Stomach smooth muscle (tissue), 2 donors: ENCODE measurements around the gene MDM2.

ENCODE experiments used
- H3K27ac ChIP-seq: one replicate; pipeline ENCODE4 v1.7.0; 2013; ENCODE audit warnings: mild to moderate bottlenecking, low read length, inconsistent platforms
- H3K27me3 ChIP-seq, 2 donors: one replicate each; pipeline ENCODE4 v1.7.0; 2013; ENCODE audit warnings: low read length in 2 of 2; ENCODE audit not compliant: insufficient read depth in 2 of 2, control insufficient read depth in 1 of 2
- H3K36me3 ChIP-seq, 2 donors: one replicate each; pipeline ENCODE4 v1.7.0; 2013; ENCODE audit warnings: low read length in 2 of 2; ENCODE audit not compliant: control insufficient read depth in 2 of 2, insufficient read depth in 2 of 2
- H3K4me1 ChIP-seq: one replicate; pipeline ENCODE4 v1.7.0; 2013; ENCODE audit warnings: low read length; ENCODE audit not compliant: control insufficient read depth, insufficient read depth
- H3K4me3 ChIP-seq, 2 donors: one replicate each; pipeline ENCODE4 v1.7.0; 2013; ENCODE audit warnings: low read length in 2 of 2
- H3K9ac ChIP-seq, 2 donors: one replicate each; pipeline ENCODE4 v1.7.0; 2013; ENCODE audit warnings: low read length in 2 of 2, mild to moderate bottlenecking in 1 of 2
- H3K9me3 ChIP-seq, 2 donors: one replicate each; pipeline ENCODE4 v1.7.0; 2013; ENCODE audit warnings: low read length in 2 of 2; ENCODE audit not compliant: control insufficient read depth in 2 of 2
- donor health status: healthy.
- donor health status: Pancreatic carcinoma.

MDM2 gene

DNA sequence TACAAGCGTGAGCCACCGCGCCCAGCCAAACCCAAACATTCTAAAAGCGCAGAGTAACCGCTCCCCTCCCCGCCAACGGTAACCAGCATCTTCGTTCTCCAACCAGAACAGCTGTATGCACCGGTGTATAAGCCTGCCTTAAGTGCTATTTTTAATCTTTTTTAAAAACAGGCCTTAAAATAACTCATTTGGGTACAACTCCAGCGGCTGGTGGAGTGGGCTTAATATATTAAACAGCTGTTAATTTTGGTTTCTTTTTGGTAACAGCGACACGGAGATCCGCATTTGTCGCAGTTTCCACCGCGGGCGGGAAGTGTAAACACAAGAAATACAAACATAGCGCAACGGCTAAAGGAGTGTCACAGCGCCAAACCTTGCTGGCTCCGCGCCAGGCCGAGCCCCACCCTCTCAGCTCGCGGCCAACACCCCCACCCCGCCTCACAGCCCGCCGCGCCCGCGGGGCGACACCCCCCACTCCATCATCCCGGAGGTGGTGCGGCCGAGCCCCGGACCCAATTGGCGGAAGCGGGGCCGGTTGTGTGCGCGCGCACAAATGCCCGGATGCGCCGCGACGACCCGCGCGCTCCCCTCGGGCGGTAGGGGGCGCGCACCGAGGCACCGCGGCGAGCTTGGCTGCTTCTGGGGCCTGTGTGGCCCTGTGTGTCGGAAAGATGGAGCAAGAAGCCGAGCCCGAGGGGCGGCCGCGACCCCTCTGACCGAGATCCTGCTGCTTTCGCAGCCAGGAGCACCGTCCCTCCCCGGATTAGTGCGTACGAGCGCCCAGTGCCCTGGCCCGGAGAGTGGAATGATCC is at the start of gene MDM2:
TSS of gene MDM2 (plus strand) at position 602 of the 812 bp plus-strand sequence. CDS start 301 bp downstream, outside the sequence.
- Histone ChIP-seq H3K36me3 (peaks cover 0 to 2% of the 10 kb centered on the region in 2 donors), H3K4me1 (peaks cover 7% of the 10 kb centered on the region), H3K4me3 (peak within 1 kb of the TSS; percentile 75 to 96), H3K9me3 (no peaks in the 10 kb centered on the region), H3K27ac (peak within 1 kb of the TSS; percentile 96), H3K9ac (peak within 1 kb of the TSS; percentile 97 to 99), H3K27me3 (no peaks in the 10 kb centered on the region)

DNA sequence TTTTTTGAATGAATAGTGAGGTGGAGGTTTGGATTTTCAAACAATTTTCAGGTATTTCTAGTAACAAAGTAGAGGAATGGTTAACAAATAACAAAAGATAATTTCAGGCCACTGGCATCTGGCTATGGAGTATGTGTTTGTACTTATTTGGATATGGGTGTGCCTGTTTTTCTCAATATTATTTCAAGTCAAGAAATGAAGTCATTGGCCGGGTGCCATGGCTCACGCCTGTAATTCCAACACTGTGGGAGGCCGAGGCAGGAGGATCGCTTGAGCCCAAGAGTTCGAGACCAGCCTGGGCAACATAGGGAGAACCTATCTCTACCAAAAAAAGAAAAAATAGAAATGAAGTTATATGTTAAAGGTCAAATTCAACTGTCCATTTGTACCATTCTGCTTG is 48.1 kb upstream of the MDM2 start:
- Histone ChIP-seq H3K27me3 (no peaks in the 10 kb centered on the region), H3K9me3 (no peaks in the 10 kb centered on the region), H3K9ac (no peak overlapping the region), H3K27ac (no peak overlapping the region), H3K4me3 (no peak overlapping the region), H3K36me3 (peaks cover 13 to 14% of the 10 kb centered on the region in 2 donors), H3K4me1 (no peaks in the 10 kb centered on the region)

DNA sequence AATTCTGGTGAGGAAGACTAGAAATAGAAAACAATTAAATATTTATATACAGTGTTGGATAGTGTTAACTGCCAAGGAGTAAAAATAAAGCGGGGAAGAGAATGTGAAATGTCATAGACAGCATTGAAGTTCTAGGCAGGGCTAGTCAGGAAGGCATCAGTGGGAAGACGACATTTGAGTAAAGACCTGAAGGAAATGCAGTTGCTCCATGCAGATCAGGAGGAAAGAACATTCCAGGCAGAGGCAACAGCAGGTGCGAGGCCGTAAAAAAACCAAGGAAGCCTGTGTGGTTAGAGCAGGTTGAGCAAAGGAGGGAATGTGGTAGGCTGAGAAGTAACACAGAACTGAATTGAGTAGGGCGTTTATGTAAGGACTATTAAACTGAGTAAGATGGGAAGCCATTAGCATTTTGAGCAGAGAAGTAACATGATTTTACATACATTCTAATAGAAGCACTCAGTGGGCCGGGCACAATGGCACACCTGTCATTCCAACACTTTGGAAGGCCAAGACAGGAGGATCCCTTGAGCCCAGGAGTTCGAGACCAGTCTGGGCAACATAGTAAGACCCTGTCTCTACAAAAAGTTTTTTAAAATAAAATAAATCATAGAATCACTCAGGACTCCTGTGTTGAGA is 47.1 kb upstream of the MDM2 start:
- H3K27ac ChIP-seq, result no peak overlapping the region
- no peak overlapping the region for H3K4me3 ChIP-seq
- H3K9ac ChIP-seq, result no peak overlapping the region

DNA sequence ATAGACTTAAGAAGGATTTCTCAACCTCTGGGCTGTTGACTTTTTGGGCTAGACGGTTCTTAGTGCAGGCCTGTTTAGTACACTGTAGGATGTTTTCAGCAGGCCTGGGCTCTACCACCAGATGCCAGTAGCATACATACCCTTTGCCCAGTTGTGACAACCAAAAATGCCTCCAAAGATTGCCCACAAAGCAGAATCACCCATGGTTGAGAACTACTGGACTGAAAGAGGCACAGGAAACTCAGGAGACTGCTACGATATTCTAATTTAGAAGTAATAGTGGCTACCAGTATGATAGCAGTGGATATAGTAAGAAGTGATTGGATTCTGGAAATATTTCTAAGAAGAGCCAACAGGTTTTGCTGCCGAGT is 46.5 kb upstream of the MDM2 start:
- peaks cover 7 to 8% of the 10 kb centered on the region in 2 donors for H3K36me3 ChIP-seq
- no peak overlapping the region for H3K4me3 ChIP-seq
- H3K27ac ChIP-seq, result no peak overlapping the region
- H3K27me3 ChIP-seq, result no peaks in the 10 kb centered on the region
- no peaks in the 10 kb centered on the region for H3K9me3 ChIP-seq
- H3K9ac ChIP-seq, result no peak overlapping the region
- no peaks in the 10 kb centered on the region for H3K4me1 ChIP-seq

More for the DNA sequence above, 47.1 kb upstream of the MDM2 start:
- H3K36me3 ChIP-seq, result peaks cover 7 to 8% of the 10 kb centered on the region in 2 donors
- H3K9me3 ChIP-seq, result no peaks in the 10 kb centered on the region
- H3K4me1 ChIP-seq, result no peaks in the 10 kb centered on the region
- H3K27me3 ChIP-seq, result no peaks in the 10 kb centered on the region

DNA sequence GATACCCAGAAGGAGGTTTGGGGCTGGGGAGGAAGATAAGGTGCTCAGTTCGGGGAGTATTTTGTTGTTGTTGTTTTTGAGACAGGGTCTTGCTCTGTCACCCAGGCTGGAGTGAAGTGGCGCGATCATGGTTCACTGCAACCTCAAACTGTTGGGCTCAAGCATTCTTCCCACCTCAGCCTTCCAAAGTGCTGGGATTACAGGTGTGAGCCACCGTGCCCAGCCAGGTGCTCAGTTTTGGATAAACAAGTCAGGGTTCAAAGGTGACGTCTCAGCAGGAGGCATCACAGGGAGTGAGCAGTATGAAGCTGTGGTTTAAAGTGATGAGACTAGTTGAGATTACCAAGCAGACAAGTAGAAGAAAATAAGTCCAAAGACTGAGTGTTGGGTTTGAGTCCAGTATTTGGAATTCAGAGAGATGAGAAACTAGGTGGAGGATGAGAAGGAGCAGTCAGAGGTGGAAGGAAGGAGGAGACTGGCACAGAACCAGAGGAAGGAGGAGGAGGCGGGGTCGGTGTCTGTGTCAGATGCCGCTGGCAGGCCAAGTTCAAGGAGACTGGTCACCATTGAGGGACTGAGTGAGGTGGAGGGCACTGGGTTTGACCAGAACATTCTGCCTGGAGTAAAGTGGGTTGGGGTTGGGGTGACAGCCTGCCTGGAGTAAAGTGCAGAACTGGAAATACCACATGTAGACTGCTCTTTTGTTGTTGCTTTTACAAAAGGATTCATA is 45.9 kb upstream of the MDM2 start:
- Histone ChIP-seq H3K36me3 (peaks cover 9 to 11% of the 10 kb centered on the region in 2 donors), H3K27me3 (no peaks in the 10 kb centered on the region), H3K4me3 (no peak overlapping the region), H3K9me3 (no peaks in the 10 kb centered on the region), H3K27ac (no peak overlapping the region), H3K4me1 (no peaks in the 10 kb centered on the region), H3K9ac (no peak overlapping the region)

DNA sequence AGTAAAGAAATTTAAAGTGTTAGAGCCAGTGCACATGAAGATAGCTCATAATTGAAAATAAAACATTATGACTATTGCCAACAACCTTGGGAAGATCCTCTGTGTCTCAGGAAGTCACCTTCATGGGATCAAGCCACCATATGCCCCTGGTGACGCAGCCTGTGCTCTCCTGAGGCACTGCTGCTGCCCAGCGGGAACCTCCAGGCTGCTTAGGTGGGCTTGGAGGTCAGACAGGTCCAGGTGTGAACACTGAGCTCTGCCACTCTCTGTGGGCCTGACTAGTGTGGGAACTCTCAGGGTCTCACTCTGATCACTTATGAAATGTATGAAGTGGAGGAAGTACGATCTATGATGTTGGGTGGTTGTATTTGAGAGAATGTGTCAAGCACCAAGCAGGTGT is 45.3 kb upstream of the MDM2 start:
- Histone ChIP-seq H3K36me3 (peaks cover 9 to 11% of the 10 kb centered on the region in 2 donors), H3K27me3 (no peaks in the 10 kb centered on the region), H3K27ac (no peak overlapping the region), H3K9ac (no peak overlapping the region), H3K9me3 (no peaks in the 10 kb centered on the region), H3K4me3 (no peak overlapping the region), H3K4me1 (no peaks in the 10 kb centered on the region)

DNA sequence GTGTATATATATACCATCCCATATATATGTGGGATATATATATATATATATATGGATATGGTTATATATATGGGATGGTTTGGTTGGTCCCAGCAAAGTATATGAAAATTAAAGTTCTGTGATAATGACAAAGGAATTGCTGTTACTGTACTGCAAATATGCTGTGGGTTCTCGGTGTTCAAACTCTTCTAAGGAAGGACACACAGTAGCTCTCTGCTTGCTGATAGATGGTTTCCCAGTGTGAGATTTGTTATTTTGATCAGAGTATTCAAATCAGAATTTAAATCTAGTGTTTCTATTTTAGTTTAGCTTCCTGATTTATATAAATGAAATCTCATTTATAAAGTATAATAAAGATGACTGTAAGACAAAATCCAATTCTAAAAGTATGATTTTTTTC is 42.3 kb upstream of the MDM2 start:
- no peaks in the 10 kb centered on the region for H3K27me3 ChIP-seq
- H3K9ac ChIP-seq, result no peak overlapping the region
- no peaks in the 10 kb centered on the region for H3K4me1 ChIP-seq
- no peak overlapping the region for H3K4me3 ChIP-seq
- H3K9me3 ChIP-seq, result no peaks in the 10 kb centered on the region
- peaks cover 9 to 11% of the 10 kb centered on the region in 2 donors for H3K36me3 ChIP-seq
- H3K27ac ChIP-seq, result no peak overlapping the region

DNA sequence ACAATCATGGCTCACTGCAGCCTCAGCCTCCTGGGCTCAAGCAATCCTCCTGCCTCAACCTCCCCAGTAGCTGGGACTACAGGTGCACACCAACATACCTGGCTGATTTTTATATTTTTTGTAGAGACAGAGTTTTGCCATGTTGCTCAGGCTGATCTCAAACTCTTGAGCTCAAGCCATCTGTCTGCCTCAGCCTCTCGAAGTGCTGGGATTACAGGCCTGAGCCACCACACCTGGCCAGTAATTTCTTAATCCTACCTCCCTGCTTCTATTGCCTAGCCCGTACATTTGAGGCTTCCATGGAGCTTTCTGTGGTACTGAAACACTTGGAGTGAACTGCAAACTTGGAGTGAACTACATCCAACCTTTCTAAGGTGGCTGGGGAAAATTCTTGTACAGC is 41.3 kb upstream of the MDM2 start:
- Histone ChIP-seq H3K4me1 (no peaks in the 10 kb centered on the region), H3K27me3 (no peaks in the 10 kb centered on the region), H3K9ac (no peak overlapping the region)

DNA sequence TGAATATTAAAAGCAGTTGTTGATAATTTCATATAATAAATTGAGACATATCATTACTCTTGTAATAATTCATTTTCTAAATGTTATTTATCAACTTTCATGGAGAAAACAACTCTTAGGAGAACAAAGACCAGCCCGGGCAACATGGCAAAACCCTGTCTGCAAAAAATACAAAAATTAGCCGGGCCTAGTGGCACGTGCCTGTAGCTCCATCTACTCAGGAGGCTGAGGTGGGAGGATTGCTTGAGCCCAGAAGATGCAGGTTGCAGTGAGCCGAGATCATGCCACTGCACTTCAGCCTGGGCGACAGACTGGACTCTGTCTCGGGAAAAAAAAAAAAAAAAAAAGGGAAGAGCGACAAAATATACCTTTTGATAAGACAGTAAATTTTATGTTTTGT is 40.8 kb upstream of the MDM2 start:
- H3K9me3 ChIP-seq, result no peaks in the 10 kb centered on the region
- no peak overlapping the region for H3K4me3 ChIP-seq
- no peak overlapping the region for H3K9ac ChIP-seq
- H3K36me3 ChIP-seq, result peaks cover 6 to 11% of the 10 kb centered on the region in 2 donors
- H3K27me3 ChIP-seq, result no peaks in the 10 kb centered on the region
- H3K4me1 ChIP-seq, result no peaks in the 10 kb centered on the region
- H3K27ac ChIP-seq, result no peak overlapping the region

More for the DNA sequence above, 41.3 kb upstream of the MDM2 start:
- no peaks in the 10 kb centered on the region for H3K9me3 ChIP-seq
- no peak overlapping the region for H3K27ac ChIP-seq
- no peak overlapping the region for H3K4me3 ChIP-seq
- H3K36me3 ChIP-seq, result peaks cover 6 to 11% of the 10 kb centered on the region in 2 donors

DNA sequence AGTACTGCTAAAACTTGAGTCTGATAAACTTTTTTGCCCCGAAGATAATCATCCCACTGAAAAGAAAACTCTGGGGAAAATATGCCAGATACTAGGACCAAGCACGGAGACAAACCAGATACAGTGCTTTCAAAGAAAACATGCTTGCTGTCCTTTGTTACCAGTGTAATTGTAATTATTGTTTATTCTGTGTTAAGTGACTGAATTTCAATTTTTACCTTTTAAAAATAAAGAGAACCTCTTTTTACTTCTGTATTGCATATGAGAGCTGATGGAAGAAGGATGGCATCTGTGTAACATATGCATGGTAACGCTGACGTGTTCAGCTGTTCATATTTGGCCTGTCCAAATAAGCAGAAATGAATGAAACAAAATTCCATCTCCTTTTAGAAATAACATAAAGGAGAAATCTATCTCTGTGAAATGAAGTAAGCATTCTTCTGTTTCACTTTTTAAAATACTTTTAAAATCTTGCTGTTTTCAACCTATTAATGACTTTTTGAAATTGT is 39.5 kb upstream of the MDM2 start:
- Histone ChIP-seq H3K9ac (no peak overlapping the region), H3K9me3 (no peaks in the 10 kb centered on the region), H3K27me3 (no peaks in the 10 kb centered on the region), H3K36me3 (peaks cover 3 to 8% of the 10 kb centered on the region in 2 donors), H3K27ac (no peak overlapping the region), H3K4me1 (no peaks in the 10 kb centered on the region), H3K4me3 (no peak overlapping the region)
